ENCODE measurements around the gene CRIP1.

Gene CRIP1

GRCh38 chr14:105471297-105471821 lies 15.3 kb upstream of the CRIP1 start:
- DNase-seq = no peak

- DNase-seq = no peak
Observed at GRCh38 chr14:105471823-105472485, 14.7 kb upstream of the CRIP1 start.

GRCh38 chr14:105472486-105472991 lies 14.1 kb upstream of the CRIP1 start:
- DNase-seq = no peak

GRCh38 chr14:105473033-105473676 lies 13.5 kb upstream of the CRIP1 start:
- DNase-seq = no peak

GRCh38 chr14:105473677-105474482 lies 12.8 kb upstream of the CRIP1 start:
- DNase-seq = peak; percentile 40

- DNase-seq = no peak
Observed at GRCh38 chr14:105474483-105475268, 12.0 kb upstream of the CRIP1 start, which contains the start of gene CRIP2. Gene CRIP2 (plus strand): TSS chr14:105474821. CDS start chr14:105474863, 42 bp downstream.

- DNase-seq = no peak
Observed at GRCh38 chr14:105475269-105476096, 11.2 kb upstream of the CRIP1 start.

- DNase-seq = no peak
Observed at GRCh38 chr14:105476097-105476830, 10.4 kb upstream of the CRIP1 start.

- no peak for DNase-seq
Observed at GRCh38 chr14:105476831-105477659, 9.6 kb upstream of the CRIP1 start.

- DNase-seq = no peak
Observed at GRCh38 chr14:105477660-105478397, 8.9 kb upstream of the CRIP1 start.

- DNase-seq = no peak
Observed at GRCh38 chr14:105478398-105479251, 8.1 kb upstream of the CRIP1 start.

- no peak for DNase-seq
Observed at GRCh38 chr14:105479431-105480158, 7.1 kb upstream of the CRIP1 start.

- DNase-seq = no peak
Observed at GRCh38 chr14:105480199-105480746, 6.4 kb upstream of the CRIP1 start.

GRCh38 chr14:105480807-105481801 lies 5.6 kb upstream of the CRIP1 start:
- peak; percentile 45 for DNase-seq

- peak; percentile 56 for DNase-seq
Observed at GRCh38 chr14:105481886-105482457, 4.7 kb upstream of the CRIP1 start.
